GM12892 (cell line): ENCODE data around the gene PIGV.

Experiments
- POLR2A ChIP-seq: IDR thresholded peaks from 2 replicates; pipeline ENCODE4 v1.6.1; 2011; ENCODE audit warnings: low read depth, low read length, control low read depth
- POLR2AphosphoS5 ChIP-seq: IDR thresholded peaks from 2 replicates; pipeline ENCODE4 v1.6.1; 2011; ENCODE audit warnings: low read depth, low read length, control low read depth

DNA sequence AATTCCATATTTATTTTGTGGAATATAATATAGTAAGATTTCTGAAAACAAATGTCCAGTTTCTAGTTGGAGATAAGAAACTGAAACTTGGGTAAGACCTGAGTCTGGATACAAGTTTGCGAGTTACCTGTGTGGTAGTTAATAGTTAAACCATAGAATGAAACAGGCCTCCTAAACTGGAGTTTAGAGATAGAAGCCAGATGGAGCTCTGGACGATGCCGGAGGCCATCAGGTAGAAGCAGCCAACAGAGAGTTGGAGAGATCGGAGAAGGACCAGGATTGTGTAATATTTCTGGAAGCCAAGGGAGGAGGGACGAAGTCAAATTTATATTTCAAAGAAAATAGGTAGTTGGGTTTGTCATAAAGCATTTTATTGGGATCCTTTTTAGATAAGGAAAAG lies 46.8 kb upstream of the PIGV start:
- TF ChIP-seq POLR2AphosphoS5 (no peak), POLR2A (no peak)
